Liver (tissue), 3 donors: Measurements from ENCODE around the gene GAP43.

Experiments used
- CTCF ChIP-seq: fragments of 150-350 bp; IDR thresholded peaks from 2 replicates; pipeline ENCODE4 v1.5.1; 2017; ENCODE audit warnings: improper control_type of control experiment, low read depth, low read length; ENCODE audit not compliant: missing input control
- RAD21 ChIP-seq, 2 donors: IDR thresholded peaks; 2 replicates each; pipeline ENCODE4 v1.6.1; 2016; ENCODE audit warnings: antibody characterized with exemption in 2 of 2, mild to moderate bottlenecking in 2 of 2
- RXRA ChIP-seq, 2 donors: IDR thresholded peaks; 2 replicates each; pipeline ENCODE4 v1.6.1; 2017 to 2018; ENCODE audit warnings: antibody characterized with exemption in 2 of 2, mild to moderate bottlenecking in 1 of 2
- donor health status: healthy.
- donor health status: healthy.

DNA sequence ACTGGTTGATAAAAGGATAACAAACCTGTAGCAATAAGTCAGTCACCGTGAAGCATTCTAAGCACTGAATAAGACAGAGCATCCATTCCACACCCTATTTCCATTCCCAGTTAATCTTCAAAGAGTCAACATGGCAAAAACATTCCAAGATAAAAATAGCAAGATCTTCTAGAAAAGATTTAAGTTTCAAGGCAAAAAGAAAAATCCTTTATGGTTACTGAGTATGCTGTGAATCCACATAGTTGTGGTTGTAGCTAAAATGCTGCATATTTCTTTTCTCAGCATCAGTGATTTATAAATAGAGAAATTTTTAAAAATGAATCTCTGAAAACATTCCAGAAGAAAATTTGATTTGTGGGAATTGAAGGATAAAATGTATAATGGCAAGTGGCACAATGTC lies 21.1 kb downstream of the GAP43 start:
- TF ChIP-seq CTCF (no peak), RXRA (IDR thresholded peaks at IDR 0.05) (no peak), RAD21 (IDR thresholded peaks at IDR 0.05) (no peak)
